A549 (cell line): Measurements from ENCODE around the gene HOMER3. TPM values are rescaled to one million over a fixed set of nuclear protein-coding genes. Genes with fewer than 3 reads are reported as not detected.

Source experiments
- ATAC-seq, 2 experiments: fragments of 200-7000 bp in 1 of 2; fragments of >200 bp in 1 of 2; cut with Nextera tagmentation in 1 of 2; cut with Tn5 transposase in 1 of 2; 3 replicates each; pipeline versions ENCODE4 v1.8.0 to v1.9.1; 2018 to 2020; ENCODE audit warnings: mild to moderate bottlenecking in 1 of 2, moderate library complexity in 1 of 2
- CTCF ChIA-PET: fragments of 300-600 bp; sonication (Branson Sonifier 250); formaldehyde crosslinking; extraction: SDS; loops from one replicate; lab custom pipeline; 2021; ENCODE audit warnings: antibody characterized with exemption, inconsistent platforms; lab: Yijun Ruan, JAX
- POLR2A ChIA-PET: fragments of 350-600 bp; formaldehyde crosslinking; extraction: SDS; loops from one replicate; lab custom pipeline; 2021; ENCODE audit warnings: antibody characterized with exemption, inconsistent platforms; lab: Yijun Ruan, JAX
- DNase-seq, 2 experiments: peaks; one replicate each; pipeline versions ENCODE4 v3.0.0 to v3.0.0-alpha.2; 2011 to 2016; ENCODE audit warnings: low read depth in 1 of 2, low spot score in 1 of 2
- FAIRE-seq: peaks from 2 replicates; lab custom pipeline; 2011; peaks lifted over from hg19 to GRCh38; lab: Jason Lieb, UNC
- H3K27ac ChIP-seq, 2 experiments: fragments of >200 bp; sonication (Bioruptor Twin); formaldehyde crosslinking; 3 replicates each; pipeline ENCODE4 v1.5.1; 2016 to 2017
- H3K4me1 ChIP-seq: fragments of >200 bp; sonication (Bioruptor Twin); formaldehyde crosslinking; 3 replicates; pipeline ENCODE4 v1.6.1; 2016
- H3K4me2 ChIP-seq: fragments of >200 bp; sonication (Bioruptor Twin); formaldehyde crosslinking; 3 replicates; pipeline ENCODE4 v1.6.1; 2016
- H3K4me3 ChIP-seq: fragments of >200 bp; sonication (Bioruptor Twin); formaldehyde crosslinking; 3 replicates; pipeline ENCODE4 v1.5.1; 2016
- H3K9me3 ChIP-seq: fragments of >200 bp; sonication (Bioruptor Twin); formaldehyde crosslinking; 3 replicates; pipeline ENCODE4 v1.6.1; 2016
- BHLHE40 ChIP-seq: IDR thresholded peaks from 2 replicates; pipeline ENCODE4 v1.6.1; 2012; ENCODE audit warnings: low read depth, low read length, inconsistent platforms
- CBX8 ChIP-seq: fragments of 200-600 bp; sonication (generic); IDR thresholded peaks from 2 replicates; pipeline ENCODE4 v1.6.1; 2016
- CHD2 ChIP-seq: fragments of 150-350 bp; IDR thresholded peaks from 2 replicates; pipeline ENCODE4 v1.6.1; 2014; ENCODE audit warnings: low read length; ENCODE audit not compliant: partially characterized antibody
- CTCF ChIP-seq: fragments of >200 bp; sonication (Bioruptor Twin); formaldehyde crosslinking; IDR thresholded peaks from 3 replicates; pipeline ENCODE4 v1.5.1; 2016
- E2F6 ChIP-seq: IDR thresholded peaks from 2 replicates; pipeline ENCODE4 v1.6.1; 2012; ENCODE audit warnings: low read depth, borderline replicate concordance
- EHF ChIP-seq: fragments of 250-450 bp; sonication (Bioruptor Pico); IDR thresholded peaks from 2 replicates; pipeline ENCODE4 v1.5.0; 2020; ENCODE audit warnings: mild to moderate bottlenecking
- ELK1 ChIP-seq: fragments of 150-350 bp; IDR thresholded peaks from 2 replicates; pipeline ENCODE4 v1.6.1; 2014; ENCODE audit warnings: low read depth, mild to moderate bottlenecking, low read length
- FOXS1 ChIP-seq: fragments of 250-450 bp; sonication (Bioruptor Pico); IDR thresholded peaks from 2 replicates; pipeline ENCODE4 v1.5.0; 2020; ENCODE audit warnings: mild to moderate bottlenecking, moderate library complexity
- GATA3 ChIP-seq: IDR thresholded peaks from 2 replicates; pipeline ENCODE4 v1.6.1; 2012; ENCODE audit warnings: borderline replicate concordance
- HOXA7 ChIP-seq: fragments of 250-450 bp; sonication (Bioruptor Pico); IDR thresholded peaks from 2 replicates; pipeline ENCODE4 v1.5.0; 2020; ENCODE audit warnings: mild to moderate bottlenecking, moderate library complexity
- HOXB13 ChIP-seq: fragments of 250-450 bp; sonication (Bioruptor Pico); IDR thresholded peaks from 2 replicates; pipeline ENCODE4 v1.5.0; 2020; ENCODE audit warnings: low read depth, mild to moderate bottlenecking, moderate library complexity
- JUN ChIP-seq, 2 experiments: fragments of >200 bp; sonication (Bioruptor Twin); formaldehyde crosslinking; IDR thresholded peaks; 2 replicates in 1 of 2; 3 replicates in 1 of 2; pipeline ENCODE4 v1.6.1; 2016 to 2017
- JUNB ChIP-seq: fragments of >200 bp; sonication (Bioruptor Twin); formaldehyde crosslinking; IDR thresholded peaks from 2 replicates; pipeline ENCODE4 v1.6.1; 2016
- MAFK ChIP-seq: fragments of 450-650 bp; IDR thresholded peaks from 2 replicates; pipeline ENCODE4 v1.6.1; 2014; ENCODE audit not compliant: partially characterized antibody
- MAX ChIP-seq: IDR thresholded peaks from 2 replicates; pipeline ENCODE4 v1.6.1; 2012
- NR3C1 ChIP-seq: fragments of >200 bp; sonication (Bioruptor Twin); formaldehyde crosslinking; IDR thresholded peaks from 3 replicates; pipeline ENCODE4 v1.6.1; 2017
- PBX3 ChIP-seq: IDR thresholded peaks from 2 replicates; pipeline ENCODE4 v1.6.1; 2012
- POLR2AphosphoS2 ChIP-seq: conservative IDR thresholded peaks from 2 replicates; pipeline ENCODE4 v1.6.1; 2012; ENCODE audit warnings: low read length, improper control_type of control experiment, inconsistent platforms
- RNF2 ChIP-seq: fragments of 200-600 bp; sonication (generic); IDR thresholded peaks from 2 replicates; pipeline ENCODE4 v1.6.1; 2016; ENCODE audit warnings: low read depth, mild to moderate bottlenecking, antibody characterized with exemption, moderate library complexity, borderline replicate concordance
- ZFP36 ChIP-seq: fragments of 450-650 bp; IDR thresholded peaks from 2 replicates; pipeline ENCODE4 v1.6.1; 2014; ENCODE audit warnings: borderline replicate concordance; ENCODE audit not compliant: partially characterized antibody
- ZNF302 ChIP-seq: fragments of 250-450 bp; sonication (Bioruptor Pico); IDR thresholded peaks from 2 replicates; pipeline ENCODE4 v1.9.0; 2021; ENCODE audit warnings: inconsistent platforms, mild to moderate bottlenecking, moderate library complexity
- ZSCAN20 ChIP-seq: fragments of 250-450 bp; sonication (Bioruptor Pico); IDR thresholded peaks from 2 replicates; pipeline ENCODE4 v1.8.0; 2022; ENCODE audit warnings: mild to moderate bottlenecking, moderate library complexity
- WGBS: methylation state at CpG from one replicate; pipeline ENCODE4 v1.1.6; 2017; ENCODE audit errors: missing lambda C conversion rate; 5-methylcytosine and 5-hydroxymethylcytosine counted together
- polyA plus RNA-seq, 4 experiments: library from polyadenylated mRNA; depleted of rRNA in 3 of 4; stranded (reverse); fragments of >200 nt; fragmentation: RNase III in 1 of 4; extraction: RNeasy Plus Mini Kit Qiagen cat#74134 plus additional on column Dnase treatment in 1 of 4; gene quantifications; 2 replicates in 3 of 4; 3 replicates in 1 of 4; pipeline ENCODE4 v1.2.3, GENCODE V29; 2011 to 2017

HOMER3 gene
- polyA plus RNA-seq, 2 of the 4 experiments (the other 2 are of a cell fraction), result 9.9 to 35.4 TPM

- peak in 1 of 2 experiments; percentile 54; a peak in 3 of 6 replicates for ATAC-seq
- CTCF ChIA-PET, result interaction anchor here (2.3 kb wide), 1 partner anchor 17 kb away, joined by 6 read pairs; no protein-coding TSS in a partner anchor
These were observed 29.1 kb upstream of the HOMER3 start for GRCh38 chr19:18969931-18970659.

GRCh38 chr19:18967358-18968146 is 26.5 kb upstream of the HOMER3 start:
- Histone ChIP-seq H3K4me1 (peaks cover 28% of the 10 kb centered on the region), H3K27ac (peak overlapping the region; percentile 42 to 87; a peak in 5 of 6 replicates), H3K4me3 (no peak overlapping the region), H3K4me2 (peak overlapping the region; percentile 45), H3K9me3 (no peaks in the 10 kb centered on the region)
- TF ChIP-seq JUN (IDR thresholded peaks at IDR 0.05) (no peak), MAFK (peak; percentile 91), EHF (CRISPR knock-in tag) (no peak), POLR2AphosphoS2 (no peak), BHLHE40 (no peak)
- peak in 1 of 2 experiments; percentile 16 for DNase-seq
- no peak for FAIRE-seq
- 47% methylated on average over 11 of the region's 11 CpGs for WGBS
- ChIA-PET POLR2A (no interaction called here), CTCF (interaction anchor here (1.0 to 3.8 kb wide), 2 partner anchors 12 to 19 kb away, joined by 3 to 13 read pairs; no protein-coding TSS in a partner anchor)
- peak in 1 of 2 experiments; percentile 52; a peak in 2 of 6 replicates for ATAC-seq

More at GRCh38 chr19:18969931-18970659, 29.1 kb upstream of the HOMER3 start:
- Histone ChIP-seq H3K27ac (peak overlapping the region; percentile 85 to 87), H3K4me1 (peaks cover 28% of the 10 kb centered on the region), H3K9me3 (no peaks in the 10 kb centered on the region), H3K4me3 (no peak overlapping the region), H3K4me2 (peak overlapping the region; percentile 69)
- DNase-seq (peak in 1 of 2 experiments; percentile 23), FAIRE-seq (no peak)
- POLR2A ChIA-PET, result no interaction called here
- WGBS, result 54% methylated on average over 13 of the region's 13 CpGs
- no peak for TF ChIP-seq NR3C1
- no peak for TF ChIP-seq CHD2
- no peak for TF ChIP-seq MAFK
- no peak for TF ChIP-seq FOXS1 (CRISPR knock-in tag)
- TF ChIP-seq JUNB, result no peak
- TF ChIP-seq HOXA7, result no peak
- no peak for TF ChIP-seq ZFP36
- TF ChIP-seq RNF2, result no peak
- no peak for TF ChIP-seq CBX8
- no peak for TF ChIP-seq EHF (CRISPR knock-in tag)
- TF ChIP-seq ZNF302 (CRISPR knock-in tag), result no peak
- TF ChIP-seq PBX3, result no peak

- no peak overlapping the region for H3K4me3 ChIP-seq
- no peak for ATAC-seq
- peaks cover 28% of the 10 kb centered on the region for H3K4me1 ChIP-seq
- WGBS, result 86% methylated on average over 4 of the region's 4 CpGs
- no peak for FAIRE-seq
- H3K27ac ChIP-seq, result peak overlapping the region in 1 of 2 experiments; percentile 31; a peak in 2 of 6 replicates
- H3K4me2 ChIP-seq, result no peak overlapping the region
- POLR2A ChIA-PET, result no interaction called here
- no peaks in the 10 kb centered on the region for H3K9me3 ChIP-seq
- DNase-seq, result no peak
- CTCF ChIA-PET, result interaction anchor here (0.5 to 3.8 kb wide), 3 partner anchors 20 to 449 kb away, joined by 3 to 13 read pairs (median 3); no protein-coding TSS in a partner anchor
- TF ChIP-seq HOXB13 (CRISPR knock-in tag), result no peak
- TF ChIP-seq ELK1, result no peak
- no peak for TF ChIP-seq GATA3
- TF ChIP-seq ZSCAN20, result no peak
- no peak for TF ChIP-seq E2F6
- TF ChIP-seq RNF2, result no peak
- TF ChIP-seq NR3C1, result no peak
- no peak for TF ChIP-seq MAX
- no peak for TF ChIP-seq CTCF
These were observed 25.3 kb upstream of the HOMER3 start for GRCh38 chr19:18966307-18966706.
